HG03565 (cell line): ENCODE results near the gene ABHD11.

Experiments
- ATAC-seq: cut with Tn5 transposase; IDR thresholded peaks from one replicate; pipeline ENCODE4 v1.9.1; 2021; ENCODE audit warnings: mild to moderate bottlenecking, moderate library complexity; ENCODE audit not compliant: unreplicated experiment

ABHD11 gene

GRCh38 chr7:73702665-73703064, 35.9 kb downstream of the ABHD11 start:
- ATAC-seq: no peak

DNA sequence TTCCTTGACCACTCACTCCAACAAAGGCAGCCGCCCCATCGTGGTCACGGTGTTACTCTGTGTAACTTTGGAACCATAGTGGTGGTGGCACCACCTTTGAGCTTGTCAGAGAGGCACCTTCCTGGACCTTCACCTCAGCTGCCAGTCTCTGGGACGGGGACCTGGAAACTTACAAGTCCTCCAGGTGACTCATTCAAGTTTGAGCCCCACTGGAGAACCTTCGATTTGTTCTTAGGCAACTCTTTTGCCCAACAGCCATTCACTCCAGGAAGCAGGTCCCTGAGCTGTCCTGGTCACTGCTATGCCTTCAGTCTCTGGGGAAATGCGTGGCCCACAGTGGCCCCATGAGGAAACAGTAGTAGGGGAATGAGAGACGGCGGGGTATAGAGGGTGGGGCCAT, 36.4 kb downstream of the ABHD11 start:
- ATAC-seq: no peak

- no peak for ATAC-seq
Measured at GRCh38 chr7:73701357-73701995, 37.1 kb downstream of the ABHD11 start.

DNA sequence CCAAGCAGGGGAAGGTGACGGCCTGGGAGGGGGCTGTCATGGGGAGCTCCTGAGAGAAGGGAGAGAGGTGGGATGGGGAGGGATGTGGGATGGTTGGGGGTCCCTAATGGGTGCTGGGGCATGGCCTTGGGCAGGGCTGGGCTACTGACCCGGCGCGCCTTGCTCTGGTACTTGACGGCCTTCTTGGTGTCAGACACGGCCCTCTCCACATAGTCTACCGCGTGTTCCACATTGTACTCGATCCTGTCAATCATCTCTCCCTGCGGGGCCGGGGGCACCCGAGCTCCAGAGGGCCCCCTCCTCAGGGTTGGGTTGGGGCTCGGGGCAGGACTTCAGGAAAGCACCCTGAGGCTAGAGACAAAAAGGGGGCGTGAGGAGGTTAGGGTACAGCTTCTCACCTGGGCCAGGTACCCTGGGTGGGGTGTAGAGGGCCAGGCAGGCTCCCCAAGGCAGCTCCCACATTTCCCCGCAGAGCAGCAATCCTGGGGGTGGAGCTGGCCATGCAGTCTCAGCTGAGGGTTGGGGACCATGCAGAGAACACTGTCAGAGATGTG, 37.9 kb downstream of the ABHD11 start:
- no peak for ATAC-seq

GRCh38 chr7:73700069-73700423, 38.6 kb downstream of the ABHD11 start:
- ATAC-seq: no peak

GRCh38 chr7:73699370-73700068, 39.1 kb downstream of the ABHD11 start:
- no peak for ATAC-seq

DNA sequence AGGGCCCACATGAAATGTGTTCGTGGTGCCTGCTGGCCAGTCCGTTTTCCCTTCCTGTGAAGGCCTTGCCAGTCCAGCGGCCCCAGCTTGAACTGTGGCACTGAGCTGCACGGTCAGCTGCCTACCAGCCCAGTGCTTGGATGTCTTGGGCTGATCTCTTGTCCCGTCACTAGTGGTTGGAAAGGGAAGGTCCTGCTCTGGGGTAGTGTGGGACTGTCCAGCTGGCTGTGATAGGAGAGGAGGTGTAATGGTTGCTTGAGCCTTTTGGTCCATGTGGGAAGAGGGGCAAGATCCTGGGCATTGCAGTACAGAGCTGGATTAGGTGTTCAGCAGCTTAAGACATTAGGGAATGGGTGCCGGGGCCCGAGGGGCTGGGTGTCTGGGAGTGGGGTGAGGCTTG, 40.2 kb downstream of the ABHD11 start:
- ATAC-seq: no peak

- ATAC-seq: no peak
Measured at GRCh38 chr7:73696372-73696771, 42.2 kb downstream of the ABHD11 start.

GRCh38 chr7:73690646-73691045, 48.0 kb downstream of the ABHD11 start:
- ATAC-seq: no peak

GRCh38 chr7:73688288-73688687, 50.3 kb downstream of the ABHD11 start:
- no peak for ATAC-seq
